GM21576 (cell line): Measurements from ENCODE around the gene TANK.
"Not testable (repeated sequence)": the region's sequence is repeated elsewhere in the genome, so short reads cannot be mapped to it uniquely, and the experiment has no call there.

Experiments
- ATAC-seq: cut with Tn5 transposase; IDR thresholded peaks from one replicate; pipeline ENCODE4 v1.9.1; 2021; ENCODE audit warnings: mild to moderate bottlenecking, moderate library complexity; ENCODE audit not compliant: unreplicated experiment

The TANK gene

GRCh38 chr2:161257123-161257952 lies 97.1 kb downstream of the TANK start:
- no peak for ATAC-seq

GRCh38 chr2:161265874-161266273 lies 105.6 kb downstream of the TANK start:
- no peak for ATAC-seq

GRCh38 chr2:161269111-161269510 lies 108.9 kb downstream of the TANK start:
- ATAC-seq: no peak

GRCh38 chr2:161273038-161273760 lies 113.0 kb downstream of the TANK start:
- no peak for ATAC-seq

GRCh38 chr2:161278564-161279229 lies 118.5 kb downstream of the TANK start:
- not testable (repeated sequence) for ATAC-seq

- ATAC-seq: not testable (repeated sequence)
Measured at GRCh38 chr2:161279230-161279815, 119.1 kb downstream of the TANK start.

- not testable (repeated sequence) for ATAC-seq
Measured at GRCh38 chr2:161280906-161281323, 120.7 kb downstream of the TANK start.

- not testable (repeated sequence) for ATAC-seq
Measured at GRCh38 chr2:161281615-161282310, 121.5 kb downstream of the TANK start.

GRCh38 chr2:161282311-161282644 lies 122.0 kb downstream of the TANK start:
- ATAC-seq: not testable (repeated sequence)

- no peak for ATAC-seq
Measured at GRCh38 chr2:161283926-161284325, 123.7 kb downstream of the TANK start.
